Measurements from ENCODE around the gene CAPN7.

Gene CAPN7

DNA sequence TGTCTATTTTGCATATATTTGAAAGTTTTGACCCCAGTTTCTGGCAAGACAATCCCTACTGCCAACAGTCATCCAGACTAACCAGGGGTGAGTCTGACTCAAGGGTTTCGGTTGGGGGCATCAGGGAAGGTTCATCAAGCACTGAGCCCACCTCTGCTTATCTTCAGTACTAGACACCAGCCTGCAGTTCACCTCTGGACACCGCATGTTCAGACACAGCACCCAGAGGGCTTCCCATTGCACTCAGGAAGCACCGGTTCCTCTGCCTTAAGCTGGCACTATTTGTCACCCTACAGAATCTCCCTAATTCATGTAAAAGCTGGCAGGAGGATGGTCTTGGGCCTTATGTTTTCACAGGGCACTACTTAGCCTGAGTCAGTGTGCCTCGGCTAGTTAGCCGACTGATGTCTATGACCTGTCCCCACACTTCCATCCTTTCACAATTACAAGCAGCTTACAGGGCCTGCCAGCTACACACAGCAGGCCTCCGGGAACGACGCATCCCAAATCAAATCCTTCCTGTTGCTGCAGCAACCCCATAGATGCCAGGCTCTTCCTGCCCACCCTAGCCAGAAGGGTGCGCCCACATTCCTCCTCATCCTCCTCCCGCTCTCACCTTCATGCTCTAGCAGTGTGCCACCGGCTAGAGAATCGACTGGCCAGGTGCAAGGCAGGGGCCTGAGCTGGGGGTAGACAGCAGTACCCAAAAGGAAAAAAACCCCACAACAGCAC, 73.8 kb downstream of the CAPN7 start:
- peaks cover 0 to 1% of the 10 kb centered on the region in 2 donors for H3K9me3 Mint-ChIP-seq
- peaks cover 59 to 80% of the 10 kb centered on the region in 2 donors for H3K4me1 Mint-ChIP-seq
- H3K27ac Mint-ChIP-seq: peak overlapping the region; percentile 48
- no peaks in the 10 kb centered on the region for H3K27me3 Mint-ChIP-seq
- peaks cover 5% of the 10 kb centered on the region in 2 donors for H3K36me3 Mint-ChIP-seq
- ATAC-seq (replicated peaks) (peak; percentile 46 to 64), DNase-seq (no peak)
- no peak overlapping the region for H3K4me3 Mint-ChIP-seq

DNA sequence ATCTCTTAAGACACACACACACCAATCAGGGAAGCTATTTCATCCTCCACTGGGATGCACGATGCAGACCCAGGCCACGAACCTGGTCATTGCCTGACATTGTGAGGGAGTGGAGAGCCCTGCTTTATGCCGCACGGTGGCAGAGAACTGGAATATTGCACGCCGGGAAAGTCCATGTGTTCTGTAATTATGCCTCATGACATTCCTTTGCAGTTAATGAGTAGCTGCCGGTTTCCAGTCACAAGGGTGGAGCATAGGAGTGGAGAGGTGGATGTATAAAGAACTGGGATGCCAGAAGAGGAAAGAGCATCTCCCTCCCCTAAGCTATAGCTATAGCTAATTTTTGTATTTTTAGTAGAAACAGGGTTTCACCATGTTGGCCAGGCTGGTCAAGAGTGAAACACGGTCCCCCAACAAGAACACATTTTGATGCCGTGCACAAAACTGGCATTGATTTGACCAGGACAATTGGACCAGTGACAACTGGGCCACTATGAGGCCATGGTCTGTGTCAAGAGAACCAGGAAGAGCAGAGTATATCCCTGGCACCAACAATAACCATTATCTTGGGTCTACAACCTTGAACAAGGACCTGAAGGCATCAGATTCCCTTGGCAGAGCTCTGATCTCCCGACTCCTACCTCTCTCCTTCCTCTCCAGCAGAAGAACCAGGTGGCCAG, 74.9 kb downstream of the CAPN7 start:
- H3K36me3 Mint-ChIP-seq: peaks cover 3% of the 10 kb centered on the region in 2 donors
- no peak overlapping the region for H3K4me3 Mint-ChIP-seq
- H3K27ac Mint-ChIP-seq: no peak overlapping the region
- no peaks in the 10 kb centered on the region for H3K9me3 Mint-ChIP-seq
- no peaks in the 10 kb centered on the region for H3K27me3 Mint-ChIP-seq
- H3K4me1 Mint-ChIP-seq: peaks cover 56 to 76% of the 10 kb centered on the region in 2 donors
- DNase-seq (no peak), ATAC-seq (replicated peaks) (no peak)

DNA sequence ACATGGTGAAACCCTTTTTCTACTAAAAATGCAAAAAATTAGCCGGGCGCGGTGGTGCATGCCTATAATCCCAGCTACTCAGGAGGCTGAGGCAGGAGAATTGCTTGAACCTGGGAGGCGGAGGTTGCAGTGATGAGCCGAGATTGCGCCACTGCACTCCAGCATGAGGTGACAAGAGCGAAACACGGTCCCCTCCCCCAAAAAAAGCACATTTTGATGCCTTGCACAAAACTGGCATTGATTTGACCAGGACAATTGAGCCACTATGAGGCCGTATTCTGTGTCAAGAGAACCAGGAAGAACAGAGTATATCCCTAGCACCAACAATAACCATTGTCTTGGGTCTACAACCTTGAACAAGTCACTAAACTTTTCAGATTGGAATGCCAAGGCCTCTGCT, 75.8 kb downstream of the CAPN7 start:
- Mint-ChIP-seq H3K27ac (no peak overlapping the region), H3K36me3 (peaks cover 3% of the 10 kb centered on the region in 2 donors), H3K4me1 (peaks cover 52 to 77% of the 10 kb centered on the region in 2 donors), H3K27me3 (no peaks in the 10 kb centered on the region), H3K4me3 (no peak overlapping the region), H3K9me3 (no peaks in the 10 kb centered on the region)
- no peak for DNase-seq
- no peak for ATAC-seq (replicated peaks)

DNA sequence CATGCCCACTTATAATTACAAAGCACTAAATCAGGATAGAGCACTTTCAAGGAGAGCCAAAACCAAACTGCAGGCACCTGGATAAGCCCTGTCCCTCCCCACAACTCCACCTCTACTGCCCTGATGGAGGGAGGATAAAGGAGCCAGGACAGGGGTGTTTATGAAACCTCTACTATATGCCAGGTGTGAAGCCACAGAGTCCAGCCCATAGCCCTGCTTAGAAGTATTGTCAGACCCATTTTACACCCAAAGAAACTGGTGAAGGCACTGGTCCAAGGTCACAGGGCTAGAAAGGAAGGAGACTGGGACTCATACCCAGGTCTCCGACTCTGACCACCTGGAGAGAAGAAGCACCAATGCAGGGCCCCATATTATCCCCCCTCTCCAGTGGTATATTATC, 77.7 kb downstream of the CAPN7 start:
- Mint-ChIP-seq H3K27ac (no peak overlapping the region), H3K27me3 (no peaks in the 10 kb centered on the region), H3K9me3 (no peaks in the 10 kb centered on the region), H3K4me3 (no peak overlapping the region), H3K36me3 (peaks cover 3 to 5% of the 10 kb centered on the region in 2 donors), H3K4me1 (peaks cover 47 to 66% of the 10 kb centered on the region in 2 donors)
- DNase-seq (no peak), ATAC-seq (replicated peaks) (no peak)

DNA sequence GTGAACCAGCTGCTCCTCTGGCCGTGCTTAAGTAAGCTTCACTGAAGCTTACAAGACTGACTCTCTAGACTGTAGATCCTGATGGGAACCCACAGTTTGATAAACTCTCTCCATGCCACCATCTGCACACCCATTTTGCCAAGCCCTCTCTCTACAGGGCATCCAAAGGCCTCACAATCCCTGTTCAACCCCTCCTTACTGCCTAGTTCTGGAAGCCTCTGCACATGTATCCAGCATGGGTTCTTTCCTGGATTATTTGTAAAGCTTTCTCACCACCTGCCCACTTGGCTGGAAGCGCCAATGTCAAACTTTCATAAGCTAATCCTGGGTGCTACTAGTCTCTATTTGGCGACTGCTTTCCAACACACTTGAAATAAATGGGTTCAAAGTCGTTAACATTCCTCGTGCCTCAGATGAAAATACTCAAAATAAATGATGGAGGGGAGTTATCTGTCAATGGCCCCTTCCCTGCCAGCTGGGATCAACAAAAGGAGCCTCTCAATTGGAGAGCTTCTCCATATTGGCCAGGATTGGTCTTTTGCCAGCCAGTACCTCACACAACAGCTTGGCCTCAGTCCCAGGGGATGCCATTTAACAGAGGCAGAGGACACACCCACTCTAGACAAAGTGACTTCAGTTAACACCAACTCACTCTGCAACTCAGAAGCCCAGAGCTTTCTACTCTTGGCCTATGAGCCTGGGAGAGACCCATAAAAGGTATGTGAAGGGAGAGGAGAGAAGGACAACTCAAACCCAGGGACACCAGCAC, 78.3 kb downstream of the CAPN7 start:
- Mint-ChIP-seq H3K4me3 (no peak overlapping the region), H3K27ac (no peak overlapping the region), H3K4me1 (peaks cover 49 to 66% of the 10 kb centered on the region in 2 donors), H3K9me3 (no peaks in the 10 kb centered on the region), H3K36me3 (peaks cover 3 to 11% of the 10 kb centered on the region in 2 donors), H3K27me3 (no peaks in the 10 kb centered on the region)
- no peak for DNase-seq
- ATAC-seq (replicated peaks): peak; percentile 39 to 48

DNA sequence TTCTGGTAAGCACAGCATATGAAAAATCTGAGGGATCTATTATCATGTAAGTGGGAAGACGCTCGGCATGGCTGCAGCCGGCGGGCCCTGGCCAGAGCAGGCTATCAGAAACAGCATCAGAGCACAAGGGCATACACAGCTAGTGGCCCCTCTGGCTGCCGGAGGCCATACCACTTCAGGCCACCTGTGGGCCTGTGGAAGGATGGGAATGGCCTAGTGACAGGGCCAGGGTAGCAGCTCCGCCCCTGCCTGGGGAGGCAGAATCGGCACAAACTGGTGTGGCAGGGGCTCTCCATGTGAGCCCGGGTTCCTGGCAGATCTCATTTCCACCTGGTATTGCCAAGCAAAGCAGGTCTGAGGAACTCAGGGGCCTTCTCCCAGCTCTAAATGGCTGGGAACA, 80.0 kb downstream of the CAPN7 start:
- no peaks in the 10 kb centered on the region for H3K9me3 Mint-ChIP-seq
- no peak overlapping the region for H3K4me3 Mint-ChIP-seq
- H3K27ac Mint-ChIP-seq: no peak overlapping the region
- ATAC-seq (replicated peaks): no peak
- H3K27me3 Mint-ChIP-seq: no peaks in the 10 kb centered on the region
- DNase-seq: no peak
- H3K36me3 Mint-ChIP-seq: peaks cover 3 to 18% of the 10 kb centered on the region in 2 donors
- peaks cover 43 to 67% of the 10 kb centered on the region in 2 donors for H3K4me1 Mint-ChIP-seq

DNA sequence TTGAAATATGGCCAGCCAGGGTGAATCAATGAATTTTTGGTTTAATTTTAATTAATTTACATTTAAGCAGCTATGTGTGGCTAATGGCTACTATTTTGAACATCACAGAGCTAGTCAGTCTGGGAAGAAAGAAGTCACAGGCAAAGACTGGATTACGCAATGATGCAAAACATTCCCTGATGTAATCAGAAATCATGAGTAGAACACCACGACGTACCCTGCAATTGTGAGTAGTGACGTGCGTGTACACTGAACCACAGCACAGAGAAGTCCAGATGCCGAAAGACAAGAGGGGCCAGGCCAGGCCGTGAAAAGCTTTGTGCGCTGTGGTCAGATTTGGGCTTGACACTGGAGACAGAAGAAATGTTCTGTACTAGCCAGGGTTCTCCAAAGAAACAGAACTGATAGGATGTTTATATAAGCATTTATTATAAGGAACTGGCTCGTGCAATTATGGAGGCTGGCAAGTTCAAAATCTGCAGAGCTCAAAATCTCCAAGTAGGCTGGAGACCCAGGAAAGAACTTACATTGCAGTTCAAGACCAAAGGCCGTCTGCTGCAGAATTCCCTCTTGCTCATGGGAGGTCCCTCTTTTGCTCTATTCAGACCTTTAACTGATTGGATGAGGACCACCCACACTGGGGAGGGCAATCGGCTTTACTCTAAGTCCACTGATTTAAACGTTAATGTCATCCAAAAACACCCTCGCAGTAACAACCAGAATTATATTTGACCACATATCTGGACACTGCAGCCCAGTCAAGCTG, 81.7 kb downstream of the CAPN7 start:
- Mint-ChIP-seq H3K36me3 (peaks cover 3 to 15% of the 10 kb centered on the region in 2 donors), H3K27me3 (no peaks in the 10 kb centered on the region), H3K27ac (no peak overlapping the region), H3K4me1 (peaks cover 49 to 83% of the 10 kb centered on the region in 2 donors), H3K4me3 (no peak overlapping the region), H3K9me3 (no peaks in the 10 kb centered on the region)
- no peak for DNase-seq
- no peak for ATAC-seq (replicated peaks)

DNA sequence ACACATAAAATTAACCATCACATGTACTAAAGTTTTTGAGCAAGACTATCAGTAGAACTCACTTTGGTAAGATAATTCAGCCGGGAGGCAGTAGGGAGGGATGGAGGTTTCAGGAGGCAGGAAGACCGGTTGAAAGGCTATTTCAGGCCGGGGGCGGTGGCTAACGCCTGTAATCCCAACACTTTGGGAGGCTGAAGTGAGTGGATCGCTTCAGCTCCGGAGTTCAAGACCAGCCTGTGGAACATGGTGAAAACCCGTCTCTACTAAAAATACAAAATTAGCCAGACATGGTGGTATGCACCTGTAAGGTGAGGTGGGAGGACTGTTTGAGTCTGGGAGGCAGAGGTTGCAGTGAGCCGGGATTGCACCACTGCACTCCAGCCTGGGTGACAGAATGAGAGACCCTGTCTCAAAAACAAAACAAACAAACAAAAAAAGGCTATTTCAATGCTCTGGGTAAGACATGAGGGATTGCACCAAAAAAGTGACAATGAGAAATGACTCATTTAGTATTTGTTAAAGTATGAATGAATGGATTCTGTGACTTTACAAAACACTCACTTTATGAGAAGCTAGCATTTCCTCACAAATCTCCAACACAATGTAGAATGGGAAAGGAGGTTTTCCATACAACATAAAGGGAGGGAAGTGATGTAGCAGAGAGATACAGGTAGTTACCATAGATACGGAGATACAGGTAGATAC, 82.4 kb downstream of the CAPN7 start:
- no peak overlapping the region for H3K27ac Mint-ChIP-seq

DNA sequence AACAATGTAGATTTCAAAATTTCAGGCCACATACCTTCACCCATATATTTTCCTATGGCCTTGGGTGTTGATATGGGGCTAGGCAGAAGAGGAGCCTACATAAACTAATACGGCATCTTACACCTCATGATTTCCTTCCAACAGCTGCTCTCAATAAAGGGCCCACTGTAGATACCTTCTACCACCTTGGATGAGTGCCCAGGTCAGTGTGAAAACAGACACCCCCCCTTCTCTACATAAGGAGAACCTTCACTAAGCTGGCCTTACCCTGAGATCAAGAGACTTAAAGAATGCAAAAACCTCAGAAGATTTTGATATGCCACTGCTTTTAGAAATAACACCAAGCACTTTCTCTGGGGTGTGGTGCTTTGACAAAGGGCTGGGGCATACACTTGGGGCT, 83.6 kb downstream of the CAPN7 start:
- no peaks in the 10 kb centered on the region for H3K27me3 Mint-ChIP-seq
- H3K27ac Mint-ChIP-seq: peak overlapping the region; percentile 6
- no peaks in the 10 kb centered on the region for H3K9me3 Mint-ChIP-seq
- peaks cover 47 to 82% of the 10 kb centered on the region in 2 donors for H3K4me1 Mint-ChIP-seq
- H3K4me3 Mint-ChIP-seq: no peak overlapping the region
- ATAC-seq (replicated peaks) (no peak), DNase-seq (no peak)
- H3K36me3 Mint-ChIP-seq: peaks cover 3 to 19% of the 10 kb centered on the region in 2 donors

More for the DNA sequence above, 82.4 kb downstream of the CAPN7 start:
- no peak overlapping the region for H3K4me3 Mint-ChIP-seq
- no peaks in the 10 kb centered on the region for H3K9me3 Mint-ChIP-seq
- no peak for DNase-seq
- peaks cover 3 to 15% of the 10 kb centered on the region in 2 donors for H3K36me3 Mint-ChIP-seq
- peaks cover 52 to 83% of the 10 kb centered on the region in 2 donors for H3K4me1 Mint-ChIP-seq
- no peak for ATAC-seq (replicated peaks)
- no peaks in the 10 kb centered on the region for H3K27me3 Mint-ChIP-seq

DNA sequence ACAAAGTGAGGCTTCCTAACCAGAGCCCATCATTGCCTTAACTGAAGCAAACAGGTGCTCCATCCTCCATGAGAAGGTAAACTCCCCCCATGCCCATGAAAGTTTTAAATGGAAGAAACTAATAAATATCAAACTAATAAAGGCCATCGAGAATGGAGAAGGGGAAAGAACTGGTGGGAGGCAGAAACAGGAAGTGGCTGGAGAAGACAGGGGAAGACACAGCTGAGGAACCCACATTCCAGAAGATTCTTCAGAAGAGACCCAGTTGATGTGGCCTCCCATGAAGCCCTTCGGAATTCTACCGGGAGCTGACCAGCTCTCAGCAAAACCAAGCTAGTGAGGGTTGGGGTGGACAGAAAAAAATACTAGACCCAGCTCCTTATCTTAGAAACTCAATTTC, 84.7 kb downstream of the CAPN7 start:
- Mint-ChIP-seq H3K4me3 (peak overlapping the region; percentile 12 to 35), H3K27ac (peak overlapping the region; percentile 56), H3K9me3 (peaks cover 3% of the 10 kb centered on the region in 2 donors), H3K36me3 (peaks cover 6 to 27% of the 10 kb centered on the region in 2 donors), H3K4me1 (peaks cover 53 to 87% of the 10 kb centered on the region in 2 donors), H3K27me3 (no peaks in the 10 kb centered on the region)
- no peak for DNase-seq
- no peak for ATAC-seq (replicated peaks)

DNA sequence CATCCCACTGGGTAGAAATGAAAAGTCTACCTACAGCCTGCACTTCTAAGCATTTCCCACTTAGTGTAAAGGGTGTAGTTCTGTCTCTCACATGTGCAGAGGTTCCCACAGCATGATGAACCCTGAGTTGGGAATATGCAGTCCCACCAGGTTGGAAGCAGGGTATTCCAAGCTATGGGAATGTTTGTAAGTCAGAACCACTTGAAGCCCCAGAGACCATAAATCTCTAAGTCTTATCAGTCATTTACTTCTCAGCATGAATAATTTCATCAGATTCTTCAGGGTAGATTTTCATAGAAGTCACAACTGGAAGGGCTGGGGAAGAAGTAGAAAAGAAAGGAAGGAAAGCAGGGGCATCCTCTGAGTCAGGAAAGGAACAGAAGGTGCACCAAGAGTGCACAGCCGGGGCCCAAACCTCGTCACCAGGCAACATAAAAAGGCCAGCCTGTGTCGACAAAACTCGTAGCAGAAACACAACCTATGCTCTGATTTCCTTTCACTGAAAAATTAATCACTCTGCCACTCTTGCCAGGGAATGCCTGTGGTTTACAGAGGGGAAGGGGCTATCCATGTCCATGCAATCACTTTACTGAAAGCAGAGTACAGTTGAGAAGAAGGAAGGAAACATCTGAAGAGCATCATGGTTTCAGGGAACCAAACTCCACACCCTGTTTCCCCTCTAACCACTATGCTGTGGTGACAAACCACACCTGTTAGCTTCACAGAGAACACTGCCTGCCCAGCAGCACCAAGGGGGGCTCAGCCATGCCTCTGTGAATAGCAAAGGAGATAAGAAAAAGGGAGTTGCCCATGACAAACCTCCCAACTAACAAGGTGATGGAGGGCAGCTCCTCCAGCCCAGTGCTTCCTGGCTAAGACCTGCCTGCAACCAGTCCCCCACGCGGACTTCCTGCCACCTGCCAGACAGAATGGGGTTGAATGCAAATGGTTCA, 85.8 kb downstream of the CAPN7 start:
- no peaks in the 10 kb centered on the region for H3K27me3 Mint-ChIP-seq
- H3K4me1 Mint-ChIP-seq: peaks cover 53 to 87% of the 10 kb centered on the region in 2 donors
- peaks cover 3% of the 10 kb centered on the region in 2 donors for H3K9me3 Mint-ChIP-seq
- H3K27ac Mint-ChIP-seq: peak overlapping the region; percentile 77
- ATAC-seq (replicated peaks): peak; percentile 89 to 90
- DNase-seq: peak; percentile 49
- peaks cover 6 to 32% of the 10 kb centered on the region in 2 donors for H3K36me3 Mint-ChIP-seq
- peak overlapping the region; percentile 14 to 39 for H3K4me3 Mint-ChIP-seq

DNA sequence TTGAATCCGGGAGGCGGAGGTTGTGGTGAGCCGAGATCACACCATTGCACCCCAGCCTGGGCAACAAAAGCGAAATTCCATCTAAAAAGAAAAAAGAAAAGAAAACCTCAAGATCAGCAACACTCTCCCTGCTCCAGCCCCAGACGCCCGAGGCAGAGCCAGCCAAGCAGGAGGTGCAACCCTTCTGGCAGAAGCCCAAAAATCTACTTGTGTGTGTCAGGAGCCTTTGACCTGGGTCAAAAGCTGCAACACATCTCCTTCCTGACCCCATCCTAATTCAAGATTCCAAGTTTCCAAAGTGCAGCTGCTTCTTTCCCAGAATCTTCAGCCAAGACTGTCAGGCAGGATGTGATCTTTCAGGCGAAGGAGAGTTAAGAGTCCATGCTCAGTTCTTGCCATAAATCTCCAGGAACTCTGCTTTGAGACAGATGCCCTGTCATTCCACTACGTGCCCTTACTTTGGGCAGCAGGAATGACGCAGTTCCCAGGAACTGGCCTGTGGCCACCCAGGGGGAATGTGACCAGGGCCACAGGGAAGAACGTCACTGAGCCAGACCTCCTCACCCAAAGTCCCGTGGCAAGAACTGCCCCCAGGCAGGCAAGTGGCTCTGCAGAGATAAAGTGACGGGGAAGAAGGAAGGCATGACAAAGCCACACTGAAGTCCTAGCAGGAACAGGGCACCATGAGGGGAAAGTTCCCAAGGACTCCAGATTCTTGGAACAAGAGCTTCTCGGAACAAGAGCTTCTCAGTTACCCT, 86.9 kb downstream of the CAPN7 start:
- Mint-ChIP-seq H3K9me3 (peaks cover 3% of the 10 kb centered on the region in 2 donors), H3K4me1 (peaks cover 56 to 93% of the 10 kb centered on the region in 2 donors), H3K4me3 (no peak overlapping the region), H3K27ac (peak overlapping the region; percentile 77), H3K27me3 (no peaks in the 10 kb centered on the region), H3K36me3 (peaks cover 9 to 36% of the 10 kb centered on the region in 2 donors)
- no peak for ATAC-seq (replicated peaks)
- DNase-seq: no peak

All from stimulated activated naive B cell treated with anti-CD40 and anti-IgM and Interleukin-4, amounts not matched to agents 10 μg/mL and 1 μg/mL and 100 μg/mL, for 72 hours (primary cell).